SKM-1 (cell line): ENCODE measurements around the gene CORO1C.
"Not testable (repeated sequence)": the region's sequence is repeated elsewhere in the genome, so short reads cannot be mapped to it uniquely, and the experiment has no call there.

ENCODE experiments used
- DNase-seq: peaks from one replicate; lab custom pipeline; 2025; ENCODE audit not compliant: unreplicated experiment; lab: John Stamatoyannopoulos, UW

Gene CORO1C

DNA sequence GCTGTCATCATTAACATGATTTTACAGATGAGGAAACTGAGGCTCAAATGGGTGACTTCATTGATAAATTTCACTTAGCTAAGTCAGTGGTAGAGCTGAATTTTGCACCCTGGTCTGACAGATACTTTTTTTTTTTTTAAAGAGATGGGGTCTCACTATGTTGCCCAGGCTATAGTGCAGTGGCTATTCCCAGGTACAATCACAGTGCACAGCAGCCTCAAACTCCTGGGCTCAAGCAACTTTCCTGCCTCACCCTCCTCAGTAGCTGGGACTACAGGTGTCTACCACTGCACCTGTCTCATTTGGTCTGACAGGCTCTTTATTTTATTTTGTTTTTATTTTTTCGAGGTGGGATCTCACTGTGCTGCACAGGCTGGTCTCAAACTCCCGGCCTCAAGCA is 24.2 kb upstream of the CORO1C start:
- DNase-seq = no peak

DNA sequence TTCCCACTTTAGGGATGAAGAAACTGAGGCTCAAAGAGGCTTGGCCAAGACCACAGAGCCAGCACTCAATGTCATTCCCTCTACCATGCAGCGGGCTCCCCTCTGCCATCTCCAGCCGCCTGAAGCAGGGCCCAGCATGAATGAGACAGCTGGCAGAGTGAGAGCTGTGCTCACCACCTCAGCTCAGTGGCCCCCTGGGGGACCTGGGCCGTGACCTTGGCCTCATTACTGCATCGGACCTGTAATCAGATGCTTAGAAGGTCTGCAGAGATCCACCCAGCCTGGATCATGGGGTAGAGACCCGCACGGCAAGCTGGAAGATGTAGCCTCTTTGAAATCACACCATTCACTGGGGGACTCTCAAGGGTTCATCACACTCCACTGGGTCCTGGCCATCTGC is 22.7 kb upstream of the CORO1C start:
- DNase-seq = no peak

DNA sequence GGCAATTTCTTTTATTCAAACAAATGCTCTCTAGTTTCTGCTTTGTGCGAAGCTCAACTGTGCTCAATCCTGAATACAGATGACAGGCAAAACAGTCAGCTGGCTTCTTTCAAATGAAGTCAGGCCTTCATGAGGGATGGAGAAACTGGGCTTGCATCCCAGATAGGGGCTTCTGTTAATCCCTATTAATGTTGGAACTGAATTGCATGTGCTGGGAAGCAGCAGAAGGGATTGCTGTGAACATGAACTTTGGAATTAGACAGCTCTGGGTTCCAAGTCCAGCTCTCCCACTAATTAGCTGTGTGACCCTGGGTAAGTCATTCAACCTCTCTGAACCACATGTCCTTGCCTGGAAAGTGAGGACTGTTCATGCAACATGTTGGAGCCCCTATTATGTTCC is 21.1 kb upstream of the CORO1C start:
- DNase-seq = no peak

DNA sequence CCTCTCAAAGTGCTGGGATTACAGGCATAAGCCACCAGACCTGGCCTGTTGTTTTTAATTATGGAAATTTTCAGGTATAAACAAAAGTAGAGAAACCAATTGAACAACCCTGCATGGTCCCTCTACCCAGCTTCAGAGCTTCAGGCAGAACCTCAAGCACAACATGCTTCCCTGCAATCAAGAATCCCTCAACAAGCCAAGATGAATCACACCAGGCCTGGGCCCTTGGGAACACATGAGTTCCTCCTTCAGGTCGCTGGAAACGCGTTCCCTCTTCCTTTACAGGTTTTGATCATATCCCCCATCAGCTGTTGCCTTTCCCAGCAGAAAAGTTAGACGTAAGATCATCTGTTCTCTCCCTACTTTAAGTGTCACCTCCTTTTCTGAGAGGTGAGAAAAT is 20.5 kb upstream of the CORO1C start:
- no peak for DNase-seq

DNA sequence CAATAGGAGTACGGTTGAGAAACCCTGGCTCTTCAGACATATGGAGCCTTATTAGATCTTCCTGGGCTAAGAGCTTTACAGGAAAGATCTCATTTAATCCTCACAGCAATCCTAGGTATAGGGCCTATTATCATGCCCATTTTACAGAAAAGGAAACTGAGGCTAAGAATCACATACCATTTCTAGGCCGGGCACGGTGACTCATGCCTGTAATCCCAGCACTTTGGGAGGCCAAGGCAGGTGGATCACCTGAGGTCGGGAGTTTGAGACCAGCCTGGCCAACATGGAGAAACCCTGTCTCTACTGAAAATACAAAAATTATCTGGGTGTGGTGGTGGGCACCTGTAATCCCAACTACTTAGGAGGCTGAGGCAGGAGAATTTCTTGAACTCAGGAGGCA is 19.7 kb upstream of the CORO1C start:
- DNase-seq = not testable (repeated sequence)

DNA sequence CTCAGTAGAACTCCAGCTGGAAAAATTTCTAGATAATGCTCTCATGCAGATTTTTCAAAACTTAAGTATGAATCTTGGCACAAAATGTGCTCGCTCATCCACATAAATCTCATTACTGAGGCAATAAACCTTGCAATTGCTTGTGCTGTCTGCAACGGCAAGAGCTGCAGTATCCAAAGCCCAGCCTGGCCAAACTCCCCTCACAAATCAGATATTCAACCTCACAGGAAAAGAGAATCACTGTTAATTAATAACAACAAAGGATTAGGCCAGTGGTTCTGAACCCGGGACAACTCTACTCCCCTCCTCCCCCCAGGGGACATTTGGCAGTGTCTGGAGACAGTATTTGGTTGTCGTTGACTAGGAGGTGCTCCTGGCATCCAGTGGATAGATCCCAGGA is 19.2 kb upstream of the CORO1C start:
- no peak for DNase-seq

DNA sequence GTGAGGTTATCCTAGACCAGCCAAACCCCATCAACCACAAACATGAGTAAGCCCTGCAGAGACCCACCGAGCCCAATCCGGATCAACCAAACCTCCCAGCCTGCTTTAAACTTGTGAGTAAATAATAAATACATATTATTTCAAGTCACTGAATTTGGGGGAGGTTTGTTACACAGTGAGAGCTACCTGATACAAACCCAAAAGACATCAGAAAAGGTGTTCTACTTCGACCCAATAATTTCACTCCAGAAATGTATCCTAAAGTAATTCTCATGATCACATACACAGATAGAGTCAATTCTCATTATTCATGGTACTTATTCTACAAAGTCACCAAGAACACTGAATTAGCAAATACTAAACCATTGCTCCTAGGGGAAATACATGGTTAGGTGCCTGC is 16.2 kb upstream of the CORO1C start:
- DNase-seq = no peak

DNA sequence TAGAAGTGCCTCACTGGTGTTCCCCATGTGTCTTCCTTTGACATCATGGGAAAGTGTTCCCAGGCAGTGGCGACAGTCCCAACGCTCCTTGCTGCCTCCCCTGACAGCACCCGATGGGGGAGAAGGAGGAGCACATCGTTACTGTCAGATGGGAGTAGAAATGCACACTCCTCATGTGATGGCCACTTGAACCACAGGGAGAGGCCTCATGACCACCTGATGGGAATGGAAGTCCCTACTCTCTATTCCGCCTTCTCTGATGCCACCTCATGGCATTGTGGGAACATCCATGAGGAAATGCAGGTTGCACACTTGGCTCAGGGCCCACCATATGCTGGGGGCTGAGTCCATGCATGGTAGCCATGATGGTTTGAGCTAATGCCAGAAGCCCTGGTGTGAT is 14.3 kb upstream of the CORO1C start:
- DNase-seq = no peak

DNA sequence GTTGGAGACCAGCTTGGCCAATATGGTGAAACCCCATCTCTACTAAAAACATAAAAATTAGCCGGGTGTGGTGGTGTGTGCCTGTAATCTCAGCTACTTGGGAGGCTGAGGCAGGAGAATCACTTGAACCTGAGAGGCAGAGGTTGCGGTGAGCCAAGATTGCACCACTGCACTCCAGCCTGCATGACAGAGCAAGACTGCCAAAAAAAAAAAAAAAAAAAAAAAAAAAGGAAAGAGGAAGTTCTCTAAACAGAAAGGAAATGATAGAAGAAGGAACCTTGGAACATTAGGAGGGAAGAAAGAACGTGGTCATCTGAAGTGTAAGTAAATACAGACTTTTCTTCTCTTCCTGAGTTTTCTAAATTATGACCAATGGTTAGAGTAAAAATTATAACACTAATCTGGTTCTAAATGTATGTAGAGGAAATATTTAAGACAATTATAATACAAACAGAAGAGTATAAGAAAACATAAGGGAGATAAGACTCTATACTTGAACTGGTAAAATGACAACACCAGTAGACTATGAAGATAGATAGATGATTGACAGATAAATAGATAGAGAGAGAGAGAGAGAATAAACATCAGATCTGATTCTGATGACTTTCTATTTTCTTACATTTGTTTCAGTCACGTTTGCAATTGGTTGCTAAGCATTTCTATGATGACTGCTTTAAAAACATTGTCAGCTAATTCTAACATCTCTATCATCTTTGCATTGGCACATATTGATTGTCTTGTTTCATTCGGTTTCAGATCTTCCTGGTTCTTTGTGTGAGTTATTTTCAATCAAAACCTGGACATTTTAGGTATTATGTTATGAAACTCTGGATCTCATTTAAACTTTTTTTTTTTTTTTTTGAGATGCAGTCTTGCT is 12.9 kb upstream of the CORO1C start:
- no peak for DNase-seq

DNA sequence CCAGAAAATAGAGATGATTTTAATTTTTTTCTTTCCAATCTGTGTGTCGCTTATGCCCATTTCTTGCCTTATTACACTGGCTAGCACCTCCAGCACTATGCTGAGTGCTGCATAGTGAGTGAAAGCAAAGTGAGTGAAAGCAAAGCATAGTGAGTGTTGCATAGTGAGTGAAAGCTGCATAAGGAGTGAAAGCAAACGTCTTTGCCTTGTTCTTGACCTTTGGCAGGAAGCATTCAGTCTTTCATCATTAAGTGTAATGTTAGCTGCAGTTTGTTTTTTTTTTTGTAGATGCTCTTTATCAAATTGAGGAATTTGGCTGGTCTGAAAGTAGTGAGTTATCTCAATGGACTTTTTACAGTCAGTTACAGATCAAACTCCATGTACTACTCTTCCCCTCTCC is 6.9 kb upstream of the CORO1C start:
- no peak for DNase-seq

DNA sequence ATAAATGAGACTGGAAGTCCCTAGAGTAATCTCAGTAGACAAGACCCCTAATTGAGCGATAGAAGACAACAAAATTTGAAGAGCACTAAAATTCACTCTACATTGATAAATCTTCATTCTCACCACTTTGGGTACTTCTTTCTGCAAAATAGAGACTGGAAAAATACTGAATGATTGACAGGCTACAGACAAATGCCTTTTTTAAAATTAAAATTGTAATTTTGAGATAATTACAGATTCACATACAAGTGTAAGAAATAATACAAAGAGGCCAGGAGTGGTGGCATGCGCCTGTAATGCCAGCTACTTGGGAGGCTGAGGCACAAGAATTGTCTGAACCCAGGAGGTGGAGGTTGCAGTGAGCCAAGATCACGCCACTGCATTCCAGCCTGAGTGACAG is 4.5 kb upstream of the CORO1C start:
- DNase-seq = no peak

DNA sequence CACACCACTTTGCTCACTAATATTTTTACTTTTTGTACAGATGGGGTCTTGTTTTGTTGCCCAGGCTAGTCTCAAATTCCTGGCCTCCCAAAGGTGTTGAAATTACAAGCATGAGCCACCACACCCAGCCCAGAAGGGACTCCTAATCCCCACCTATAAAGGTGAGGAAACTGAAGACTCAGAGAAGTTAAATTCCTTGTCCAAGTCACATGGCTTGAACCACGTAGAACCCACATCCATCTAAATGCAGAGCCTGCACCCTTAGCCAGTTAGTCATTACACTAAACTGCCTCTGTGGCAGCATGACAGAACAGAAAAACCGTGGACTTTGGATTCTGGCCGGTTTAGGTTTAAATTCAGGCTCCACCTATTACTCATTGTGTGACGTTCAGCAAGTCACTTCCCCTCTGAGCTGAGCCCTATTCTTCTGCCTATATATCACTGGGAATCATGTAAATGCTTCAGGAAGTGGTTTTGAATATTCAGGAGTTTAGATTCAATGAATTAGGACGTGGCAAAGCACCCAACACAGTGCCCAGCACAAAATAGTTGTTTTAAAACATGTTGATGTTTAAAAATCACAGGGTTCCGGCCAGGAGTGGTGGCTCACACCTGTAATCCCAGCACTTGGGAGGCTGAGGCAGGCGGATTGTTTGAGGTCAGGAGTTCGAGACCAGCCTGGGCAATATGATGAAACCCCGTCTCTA is 3.0 kb upstream of the CORO1C start:
- no peak for DNase-seq

DNA sequence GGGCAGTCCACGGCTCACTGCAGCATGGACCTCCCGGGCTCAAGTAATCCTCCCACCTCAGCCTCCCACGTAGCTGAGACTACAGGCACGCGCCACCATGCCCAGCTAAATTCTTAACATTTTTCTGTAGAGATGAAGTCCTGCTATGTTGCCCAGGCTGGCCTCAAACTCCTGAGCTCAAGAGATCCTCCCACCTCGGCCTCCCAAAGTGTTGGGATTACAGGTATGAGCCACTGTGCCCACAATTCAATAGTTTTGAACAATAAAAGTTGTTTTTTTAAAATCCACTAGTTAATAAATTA is 1.9 kb upstream of the CORO1C start:
- DNase-seq = not testable (repeated sequence)

DNA sequence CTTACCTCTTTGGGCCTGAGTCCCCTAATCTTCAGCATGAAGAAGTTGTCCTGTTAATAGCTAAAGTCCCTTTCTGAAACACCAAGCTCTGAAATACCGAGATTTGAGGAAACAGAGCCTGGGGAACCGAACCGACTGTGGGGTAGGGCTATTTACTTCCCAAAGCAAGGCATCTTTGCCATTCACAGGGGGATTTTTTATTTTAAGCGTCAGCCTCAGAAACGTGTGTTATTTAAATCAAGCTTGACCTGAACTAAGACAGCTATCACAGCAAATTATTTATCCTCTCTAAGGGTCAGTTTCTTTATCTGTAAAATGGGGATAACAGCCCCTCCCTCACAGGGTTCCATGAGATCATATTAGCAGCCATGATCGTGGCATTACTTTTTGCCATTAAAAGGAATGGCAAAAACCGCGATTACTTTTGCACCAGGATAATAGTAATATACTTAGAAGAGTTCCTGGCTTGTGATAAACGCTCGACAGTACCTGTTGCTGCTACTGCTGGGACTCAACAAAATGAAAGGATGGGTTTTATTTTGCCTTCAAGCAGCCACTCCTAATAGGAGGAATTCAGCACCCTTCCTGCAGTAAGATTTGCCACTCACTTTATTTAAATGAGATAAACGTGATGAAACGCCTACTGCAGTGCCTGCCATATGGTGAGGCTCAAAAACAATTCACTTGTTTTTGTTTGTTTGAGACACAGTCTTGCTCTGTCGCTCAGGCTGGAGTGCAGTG is 1.3 kb upstream of the CORO1C start:
- no peak for DNase-seq

DNA sequence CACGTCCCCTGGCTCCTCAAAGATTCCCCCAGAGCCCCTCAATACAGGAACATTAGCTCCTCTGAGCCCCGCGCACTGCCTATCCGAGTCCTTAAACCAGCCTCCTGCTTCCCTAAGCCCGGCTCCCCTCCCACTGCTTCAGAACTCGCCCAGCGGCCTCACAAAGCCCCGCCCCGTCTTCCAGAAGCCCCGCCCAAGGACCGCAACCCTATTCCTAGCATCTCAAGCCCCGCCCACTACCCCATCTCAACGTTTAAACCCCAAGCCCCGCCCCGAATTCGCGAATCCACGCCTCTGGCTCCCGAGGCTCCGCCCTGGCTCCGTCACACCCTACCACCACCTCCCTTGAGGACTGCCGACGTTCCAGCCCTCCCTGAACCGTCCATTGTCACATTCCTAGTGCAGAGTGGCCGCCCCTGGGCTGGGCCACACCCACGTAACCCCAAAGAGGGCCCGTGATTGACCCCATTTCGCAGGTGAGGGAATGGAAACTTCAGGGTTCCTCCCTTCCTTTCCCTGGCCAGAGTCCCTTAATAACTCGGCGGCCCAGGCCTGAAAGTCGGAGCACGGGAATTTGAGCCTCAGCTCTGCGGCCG is 646 bp upstream of the CORO1C start:
- peak; percentile 72 for DNase-seq

DNA sequence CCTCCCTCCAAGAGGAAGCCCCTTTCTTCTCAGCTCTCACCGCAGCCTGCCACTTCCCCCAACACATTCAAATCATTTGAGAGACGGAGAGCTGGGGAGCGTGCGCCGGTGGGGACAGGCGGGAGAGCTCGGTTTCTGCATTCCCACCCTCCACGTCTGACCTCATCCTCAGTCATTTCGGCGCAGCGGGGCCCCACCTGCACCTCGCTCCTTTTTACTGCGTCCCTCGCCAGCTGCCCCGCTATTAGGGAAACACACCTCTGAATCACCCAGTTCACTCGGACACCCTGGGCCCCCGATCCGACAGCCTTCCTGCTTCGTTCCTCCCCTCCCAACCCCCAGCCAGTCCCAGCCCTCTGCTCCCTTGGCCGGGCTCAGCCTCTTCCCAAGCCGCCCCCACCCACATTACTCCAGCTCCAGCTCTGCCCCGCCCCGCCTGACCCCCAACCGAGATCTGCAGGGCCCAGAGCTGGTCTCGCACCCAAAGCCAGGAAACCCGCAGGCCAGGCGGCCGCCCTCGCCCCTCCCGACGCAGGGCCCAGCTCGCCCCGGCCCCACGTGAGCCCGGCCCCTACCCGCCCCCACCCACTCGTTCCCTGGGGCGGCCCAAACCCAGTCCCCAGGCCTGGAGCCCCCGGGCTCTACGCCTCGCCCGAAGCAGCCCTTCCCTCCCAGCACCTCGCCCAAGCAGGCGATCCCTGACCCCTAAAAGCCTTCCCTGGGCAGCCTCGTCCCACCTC is 783 bp downstream of the CORO1C start:
- no peak for DNase-seq

DNA sequence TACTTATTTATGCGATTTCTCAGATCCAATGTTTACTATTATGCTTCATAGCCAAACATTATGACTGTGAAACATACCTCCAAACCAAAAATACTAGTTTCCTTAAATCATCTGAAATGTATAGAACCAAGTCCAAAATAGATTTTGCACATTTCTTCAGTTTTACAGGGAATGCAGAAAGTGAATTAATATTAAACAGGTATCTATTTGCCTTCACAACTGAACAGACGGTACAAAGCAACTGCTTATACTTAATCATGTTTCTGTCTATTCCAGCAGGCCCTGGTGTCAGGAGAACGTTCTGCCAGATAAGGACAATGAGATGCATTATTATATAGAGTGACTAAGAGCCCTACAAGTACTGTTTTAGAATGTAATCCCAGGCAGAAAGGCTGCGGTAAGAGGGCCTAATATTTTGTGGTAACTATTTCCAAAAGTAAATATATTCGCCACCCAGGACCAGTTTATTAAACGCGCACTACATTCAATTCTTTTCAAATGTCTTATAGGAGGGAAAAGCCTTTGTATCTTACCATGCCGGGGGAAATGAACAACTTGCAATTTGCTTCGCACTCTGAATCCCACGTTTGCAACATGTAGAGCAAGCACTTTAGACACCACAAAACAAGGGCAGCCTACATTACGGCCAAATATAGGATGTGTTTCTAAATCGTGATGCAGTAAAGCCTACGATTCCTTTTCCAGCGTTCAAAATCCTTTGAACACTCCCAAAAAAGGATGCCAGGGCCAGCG is 1.5 kb downstream of the CORO1C start:
- no peak for DNase-seq

DNA sequence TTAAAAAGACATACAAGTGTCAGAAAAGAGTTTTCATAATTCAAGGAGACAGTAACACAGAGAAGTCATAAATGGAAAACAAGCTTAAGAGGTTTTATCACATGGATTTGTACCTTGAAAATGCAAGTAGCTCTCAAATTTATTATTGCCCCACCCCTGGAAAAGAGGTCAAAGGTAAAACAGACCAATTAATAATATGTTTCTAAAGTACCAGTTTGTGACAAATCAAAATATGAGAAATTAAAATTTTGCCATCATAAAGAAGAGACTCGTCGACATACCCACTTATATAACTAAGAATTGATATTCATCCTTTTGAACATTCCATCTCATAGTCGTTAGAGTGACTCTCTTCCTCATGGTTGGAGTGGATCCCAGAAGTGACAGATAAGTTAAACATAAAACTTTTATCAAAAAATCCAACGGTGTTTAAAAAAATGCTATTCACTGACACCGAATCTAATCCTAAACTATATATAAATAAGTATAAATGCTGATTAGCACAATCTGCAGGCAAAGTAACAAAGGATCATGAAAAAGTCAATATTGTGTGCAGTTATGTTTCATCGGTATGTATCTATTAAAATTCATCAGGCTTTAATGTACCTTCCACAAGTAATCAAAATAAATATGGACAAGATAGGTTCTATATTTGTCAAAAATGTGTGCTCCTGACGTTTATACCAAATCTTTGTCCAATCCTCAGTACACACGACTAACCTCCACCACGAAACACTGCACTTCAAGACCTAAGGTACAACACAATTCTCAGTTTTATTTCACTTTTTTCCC is 2.3 kb downstream of the CORO1C start:
- no peak for DNase-seq
